IMR-90 (cell line): ENCODE data around the gene ZSCAN12. TPM values are rescaled to one million over a fixed set of nuclear protein-coding genes. Genes with fewer than 3 reads are reported as not detected.

Experiments
- ATAC-seq: fragments of 200-7000 bp; cut with Tn5 transposase; 2 replicates; pipeline ENCODE4 v1.9.1; 2020; ENCODE audit warnings: low read depth, mild to moderate bottlenecking, moderate library complexity
- BruUV-seq: library from RNA; stranded (reverse); fragments of 400-500 nt; replicated peaks from 2 replicates; lab custom pipeline; 2021; lab: Mats Ljungman, UMichigan
- CTCF ChIA-PET: fragments of 300-600 bp; formaldehyde crosslinking; extraction: SDS; loops from one replicate; lab custom pipeline; 2021; ENCODE audit warnings: antibody characterized with exemption; lab: Yijun Ruan, JAX
- POLR2A ChIA-PET: fragments of 300-600 bp; sonication (Branson Sonifier 250); formaldehyde crosslinking; loops from one replicate; lab custom pipeline; 2022; ENCODE audit warnings: antibody characterized with exemption; ENCODE audit not compliant: unreplicated experiment; lab: Charles Lee
- DNase-seq: peaks from one replicate; pipeline ENCODE4 v3.0.0; 2013
- H2AFZ ChIP-seq: replicated peaks from 2 replicates; pipeline ENCODE3; 2013; ENCODE audit warnings: low read length, mild to moderate bottlenecking; ENCODE audit not compliant: poor library complexity
- H2AK5ac ChIP-seq: 2 replicates; pipeline ENCODE4 v1.6.1; 2013; ENCODE audit warnings: low read depth, low read length, inconsistent platforms
- H2AK9ac ChIP-seq: replicated peaks from 2 replicates; pipeline ENCODE3; 2013; ENCODE audit warnings: mild to moderate bottlenecking, low read depth, low read length, moderate library complexity; ENCODE audit not compliant: poor library complexity
- H2BK120ac ChIP-seq: 2 replicates; pipeline ENCODE4 v1.6.1; 2013; ENCODE audit warnings: low read depth, low read length, inconsistent platforms
- H2BK15ac ChIP-seq: 3 replicates; pipeline ENCODE4 v1.6.1; 2013; ENCODE audit warnings: low read depth, low read length, inconsistent platforms
- H2BK20ac ChIP-seq: 2 replicates; pipeline ENCODE4 v1.6.1; 2013; ENCODE audit warnings: low read depth, mild to moderate bottlenecking, inconsistent platforms, low read length, moderate library complexity
- H2BK5ac ChIP-seq: 2 replicates; pipeline ENCODE4 v1.6.1; 2013; ENCODE audit warnings: mild to moderate bottlenecking, low read depth, low read length, inconsistent platforms; ENCODE audit not compliant: poor library complexity, severe bottlenecking
- H3K14ac ChIP-seq: replicated peaks from 2 replicates; pipeline ENCODE4 v1.6.1; 2013; ENCODE audit warnings: low read depth, low read length, inconsistent platforms
- H3K18ac ChIP-seq: 2 replicates; pipeline ENCODE4 v1.6.1; 2013; ENCODE audit warnings: low read depth, low read length, control low read depth
- H3K23ac ChIP-seq: 2 replicates; pipeline ENCODE4 v1.6.1; 2013; ENCODE audit warnings: low read depth, low read length, inconsistent platforms
- H3K27ac ChIP-seq: 2 replicates; pipeline ENCODE4 v1.5.1; 2013; ENCODE audit warnings: mild to moderate bottlenecking, control low read depth, low read length; ENCODE audit not compliant: insufficient read depth
- H3K27me3 ChIP-seq: 2 replicates; pipeline ENCODE4 v1.6.1; 2013; ENCODE audit warnings: low read length; ENCODE audit not compliant: control insufficient read depth, insufficient read depth
- H3K36me3 ChIP-seq: 2 replicates; pipeline ENCODE4 v1.6.1; 2013; ENCODE audit warnings: low read length, mixed read lengths; ENCODE audit not compliant: control insufficient read depth, insufficient read depth
- H3K4ac ChIP-seq: 2 replicates; pipeline ENCODE4 v1.6.1; 2013; ENCODE audit warnings: low read depth, low read length, inconsistent platforms
- H3K4me1 ChIP-seq: 2 replicates; pipeline ENCODE4 v1.6.1; 2013; ENCODE audit warnings: low read length, mixed read lengths; ENCODE audit not compliant: control insufficient read depth, insufficient read depth
- H3K4me2 ChIP-seq: 2 replicates; pipeline ENCODE4 v1.6.1; 2013; ENCODE audit warnings: low read depth, mild to moderate bottlenecking, control low read depth, low read length, moderate library complexity
- H3K4me3 ChIP-seq: 2 replicates; pipeline ENCODE4 v1.5.1; 2013; ENCODE audit warnings: low read depth, mild to moderate bottlenecking, control low read depth, low read length, moderate library complexity; ENCODE audit not compliant: insufficient read depth
- H3K56ac ChIP-seq: 2 replicates; pipeline ENCODE4 v1.6.1; 2013; ENCODE audit warnings: low read length, inconsistent platforms; ENCODE audit not compliant: insufficient read depth; ENCODE audit errors: extremely low read depth
- H3K79me1 ChIP-seq, 2 experiments: 2 replicates each; pipeline ENCODE4 v1.6.1; 2013; ENCODE audit warnings: low read length in 2 of 2, inconsistent platforms in 1 of 2, low read depth in 1 of 2
- H3K9ac ChIP-seq: 2 replicates; pipeline ENCODE4 v1.6.1; 2013; ENCODE audit warnings: low read depth, low read length, control low read depth
- H3K9me1 ChIP-seq: 2 replicates; pipeline ENCODE4 v1.6.1; 2013; ENCODE audit warnings: low read length, inconsistent platforms; ENCODE audit not compliant: insufficient read depth
- H3K9me3 ChIP-seq: 2 replicates; pipeline ENCODE4 v1.6.1; 2013; ENCODE audit warnings: low read length; ENCODE audit not compliant: control insufficient read depth, insufficient read depth
- H4K20me1 ChIP-seq: 2 replicates; pipeline ENCODE4 v1.6.1; 2013; ENCODE audit warnings: low read length, inconsistent platforms; ENCODE audit not compliant: insufficient read depth
- H4K5ac ChIP-seq: 2 replicates; pipeline ENCODE4 v1.6.1; 2013; ENCODE audit warnings: mild to moderate bottlenecking, low read depth, low read length, control low read depth
- H4K8ac ChIP-seq, 2 experiments: 2 replicates each; pipeline ENCODE4 v1.6.1; 2013; ENCODE audit warnings: low read depth in 2 of 2, low read length in 2 of 2, control low read depth in 1 of 2, inconsistent platforms in 1 of 2
- H4K91ac ChIP-seq: 2 replicates; pipeline ENCODE4 v1.6.1; 2013; ENCODE audit warnings: low read depth, low read length, inconsistent platforms; ENCODE audit not compliant: insufficient read depth
- BHLHE40 ChIP-seq: fragments of 150-350 bp; IDR thresholded peaks from 2 replicates; pipeline ENCODE4 v1.6.1; 2016; ENCODE audit warnings: mild to moderate bottlenecking, low read depth, low read length
- CEBPB ChIP-seq: IDR thresholded peaks from 2 replicates; pipeline ENCODE4 v1.6.1; 2012; ENCODE audit warnings: low read depth, low read length, improper control_type of control experiment
- MAFK ChIP-seq: IDR thresholded peaks from 2 replicates; pipeline ENCODE4 v1.6.1; 2012; ENCODE audit warnings: low read depth, low read length, improper control_type of control experiment
- dilution Hi-C: fragments of 300-500 bp; cut with HindIII; formaldehyde crosslinking; loops from one replicate; pipeline ENCODE4 v1.14.3; 2018; ENCODE audit warnings: low sequenced_read_pairs; ENCODE audit not compliant: unreplicated experiment
- in situ Hi-C: fragments of 300-500 bp; cut with MboI; formaldehyde crosslinking; loops from 3 replicates; pipeline ENCODE4 v1.14.3; 2019; ENCODE audit warnings: low sequenced_read_pairs, inconsistent platforms, mixed read lengths
- intact Hi-C: fragments of 100-400 bp; cut with micrococcal nuclease; formaldehyde crosslinking; loops from 2 replicates; pipeline ENCODE4 v1.10.0; 2022
- polyA plus RNA-seq, 3 experiments: library from polyadenylated mRNA; depleted of rRNA; stranded (reverse); fragments of >200 nt; gene quantifications; 2 replicates each; pipeline ENCODE4 v1.2.3, GENCODE V29; 2012; ENCODE audit warnings: low replicate concordance in 1 of 3
- total RNA-seq: library from RNA; depleted of rRNA; stranded (reverse); fragments of >200 nt; gene quantifications from 2 replicates; pipeline ENCODE4 v1.2.3, GENCODE V29; 2012

ZSCAN12 gene
- total and polyA plus RNA-seq, 2 of the 4 experiments (the other 2 are of a cell fraction), result 2.0 to 6.5 TPM

DNA sequence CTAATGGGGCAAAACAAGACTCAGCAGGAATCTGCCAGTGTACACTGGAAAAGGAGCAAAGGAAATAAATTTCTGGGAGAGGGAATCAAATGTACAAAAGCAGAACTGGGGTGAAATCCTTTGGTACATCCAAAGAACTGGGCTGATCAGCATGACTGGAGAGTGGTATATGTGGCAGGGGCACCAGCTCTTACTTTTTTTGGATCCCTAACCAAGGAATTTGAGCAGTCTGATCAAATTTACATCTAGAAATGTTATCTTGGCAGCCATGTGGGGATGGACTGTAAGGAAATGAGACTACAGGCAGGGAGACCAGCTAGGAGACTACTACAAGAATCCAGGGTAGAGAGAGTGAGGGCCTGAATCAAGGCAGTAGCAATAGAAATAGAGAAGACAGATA lies 62.4 kb downstream of the ZSCAN12 start:
- Histone ChIP-seq H4K91ac (no peak overlapping the region), H3K4me2 (peak overlapping the region; percentile 97), H2AK9ac (no peak overlapping the region), H4K20me1 (no peaks in the 10 kb centered on the region), H3K79me1 (peaks cover 0 to 11% of the 10 kb centered on the region in 2 experiments; a peak in 2 of 4 replicates), H2BK120ac (no peak overlapping the region), H2BK20ac (no peak overlapping the region), H2BK15ac (no peak overlapping the region), H3K9ac (no peak overlapping the region; the same call in none of the 2 replicates), H3K27ac (peak overlapping the region; percentile 20; the same call in 1 of the 2 replicates), H3K27me3 (no peaks in the 10 kb centered on the region), H3K18ac (no peak overlapping the region), H3K4ac (peak overlapping the region; percentile 91; the same call in 1 of the 2 replicates), H2AK5ac (no peak overlapping the region), H3K4me1 (peaks cover 2% of the 10 kb centered on the region; the same call in 1 of the 2 replicates), H3K14ac (no peak overlapping the region), H2AFZ (no peak overlapping the region), H3K4me3 (peak overlapping the region; percentile 63; the same call in 1 of the 2 replicates), H3K56ac (no peak overlapping the region), H3K23ac (no peak overlapping the region; the same call in 1 of the 2 replicates), H4K5ac (peak overlapping the region; percentile 84; the same call in 1 of the 2 replicates), H2BK5ac (peak overlapping the region; percentile 88), H3K36me3 (no peaks in the 10 kb centered on the region), H3K9me3 (no peaks in the 10 kb centered on the region), H3K9me1 (no peaks in the 10 kb centered on the region), H4K8ac (peak overlapping the region; percentile 54 to 92; a peak in 3 of 4 replicates)
- DNase-seq (no peak), ATAC-seq (no peak)
- CTCF ChIA-PET, result interaction anchor here (2.1 kb wide), 1 partner anchor 19 kb away, joined by 9 read pairs; no protein-coding TSS in a partner anchor
- TF ChIP-seq MAFK, result no peak
- no peak for TF ChIP-seq CEBPB
- TF ChIP-seq BHLHE40, result no peak
- POLR2A ChIA-PET, result no interaction called here
- BruUV-seq, result no TSS peak
- dilution Hi-C loops, result no loop called here
- intact Hi-C loops, result loop anchor here (5.0 kb wide), 2 partner anchors 70 to 255 kb away; partner anchors contain the start of genes ZNF165 and ZSCAN26
- in situ Hi-C loops, result no loop called here
